ENCODE data around the gene PREX1.

Gene PREX1

DNA sequence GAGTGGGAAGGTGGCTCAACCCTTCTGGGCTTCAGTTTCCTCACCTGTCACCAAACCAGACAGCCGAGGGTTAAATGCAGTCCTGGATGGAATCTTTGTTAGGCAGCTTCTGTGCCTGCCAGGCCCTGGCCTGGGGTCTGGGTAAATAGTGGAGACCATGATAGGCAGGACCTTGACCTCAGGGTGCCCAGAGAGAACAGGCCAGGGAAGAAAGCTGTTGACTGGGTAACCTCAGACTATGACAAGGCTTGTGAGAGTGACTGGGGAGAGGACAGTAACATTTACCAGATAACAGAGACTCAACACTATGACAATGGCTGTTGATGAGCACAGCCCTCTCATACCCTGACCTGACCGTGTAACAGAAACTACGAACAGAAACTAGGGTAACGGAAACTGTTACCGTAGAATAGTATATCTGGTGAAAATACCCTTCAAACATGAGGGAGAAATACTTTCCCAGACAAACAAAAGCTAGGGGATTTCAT, 218.3 kb downstream of the PREX1 start:
- ATAC-seq, result no peak
- TF ChIP-seq POU6F1 (CRISPR knock-in tag; IDR thresholded peaks at IDR 0.05; ENCODE audit: borderline replicate concordance, low read depth), result no peak
- TF ChIP-seq OSR1 (CRISPR knock-in tag; IDR thresholded peaks at IDR 0.05), result no peak
- TF ChIP-seq ESRRG (CRISPR knock-in tag; IDR thresholded peaks at IDR 0.05), result no peak
- TF ChIP-seq CREB5 (CRISPR knock-in tag; IDR thresholded peaks at IDR 0.05; ENCODE audit: low read depth), result no peak
- TF ChIP-seq ZNF565 (CRISPR knock-in tag; conservative IDR thresholded peaks at IDR 0.05; ENCODE audit: low read depth), result no peak
- TF ChIP-seq BACH2 (CRISPR knock-in tag; IDR thresholded peaks at IDR 0.05; ENCODE audit: borderline replicate concordance), result no peak
- TF ChIP-seq, protein P1, sequence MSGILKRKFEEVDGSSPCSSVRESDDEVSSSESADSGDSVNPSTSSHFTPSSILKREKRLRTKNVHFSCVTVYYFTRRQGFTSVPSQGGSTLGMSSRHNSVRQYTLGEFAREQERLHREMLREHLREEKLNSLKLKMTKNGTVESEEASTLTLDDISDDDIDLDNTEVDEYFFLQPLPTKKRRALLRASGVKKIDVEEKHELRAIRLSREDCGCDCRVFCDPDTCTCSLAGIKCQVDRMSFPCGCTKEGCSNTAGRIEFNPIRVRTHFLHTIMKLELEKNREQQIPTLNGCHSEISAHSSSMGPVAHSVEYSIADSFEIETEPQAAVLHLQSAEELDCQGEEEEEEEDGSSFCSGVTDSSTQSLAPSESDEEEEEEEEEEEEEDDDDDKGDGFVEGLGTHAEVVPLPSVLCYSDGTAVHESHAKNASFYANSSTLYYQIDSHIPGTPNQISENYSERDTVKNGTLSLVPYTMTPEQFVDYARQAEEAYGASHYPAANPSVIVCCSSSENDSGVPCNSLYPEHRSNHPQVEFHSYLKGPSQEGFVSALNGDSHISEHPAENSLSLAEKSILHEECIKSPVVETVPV (CRISPR knock-in tag; IDR thresholded peaks at IDR 0.05), result no peak
- no peak for TF ChIP-seq CSDC2 (CRISPR knock-in tag; IDR thresholded peaks at IDR 0.05)

GRCh38 chr20:48608756-48609155, 219.0 kb downstream of the PREX1 start:
- no peak for ATAC-seq

GRCh38 chr20:48607544-48607865, 220.3 kb downstream of the PREX1 start:
- no peak for ATAC-seq
- TF ChIP-seq SNAI2 (CRISPR knock-in tag; IDR thresholded peaks at IDR 0.05) (no peak), GLIS3 (CRISPR knock-in tag; IDR thresholded peaks at IDR 0.05) (no peak), BACH2 (CRISPR knock-in tag; IDR thresholded peaks at IDR 0.05; ENCODE audit: borderline replicate concordance) (no peak), POU6F1 (CRISPR knock-in tag; IDR thresholded peaks at IDR 0.05; ENCODE audit: borderline replicate concordance, low read depth) (no peak), ZFP3 (CRISPR knock-in tag; IDR thresholded peaks at IDR 0.05) (no peak), CREB5 (CRISPR knock-in tag; IDR thresholded peaks at IDR 0.05; ENCODE audit: low read depth) (no peak), CSDC2 (CRISPR knock-in tag; IDR thresholded peaks at IDR 0.05) (no peak), PPARA (CRISPR knock-in tag; IDR thresholded peaks at IDR 0.05; ENCODE audit: borderline replicate concordance) (no peak), ESRRG (CRISPR knock-in tag; IDR thresholded peaks at IDR 0.05) (no peak), ZC3H10 (CRISPR knock-in tag; IDR thresholded peaks at IDR 0.05) (no peak), ZNF8 (CRISPR knock-in tag; IDR thresholded peaks at IDR 0.05) (no peak), ZNF70 (CRISPR knock-in tag; IDR thresholded peaks at IDR 0.05) (no peak), ISL1 (CRISPR knock-in tag; IDR thresholded peaks at IDR 0.05) (no peak), OSR1 (CRISPR knock-in tag; IDR thresholded peaks at IDR 0.05) (no peak)
- TF ChIP-seq, protein P1 (CRISPR knock-in tag; IDR thresholded peaks at IDR 0.05), result no peak

More at GRCh38 chr20:48608756-48609155, 219.0 kb downstream of the PREX1 start:
- no peak for TF ChIP-seq RARB (CRISPR knock-in tag; IDR thresholded peaks at IDR 0.05)
- no peak for TF ChIP-seq ZNF565 (CRISPR knock-in tag; conservative IDR thresholded peaks at IDR 0.05; ENCODE audit: low read depth)
- no peak for TF ChIP-seq POU6F1 (CRISPR knock-in tag; IDR thresholded peaks at IDR 0.05; ENCODE audit: borderline replicate concordance, low read depth)
- no peak for TF ChIP-seq OSR1 (CRISPR knock-in tag; IDR thresholded peaks at IDR 0.05)
- TF ChIP-seq ZNF8 (CRISPR knock-in tag; IDR thresholded peaks at IDR 0.05), result no peak
- TF ChIP-seq ESRRG (CRISPR knock-in tag; IDR thresholded peaks at IDR 0.05), result no peak
- TF ChIP-seq, protein P2, sequence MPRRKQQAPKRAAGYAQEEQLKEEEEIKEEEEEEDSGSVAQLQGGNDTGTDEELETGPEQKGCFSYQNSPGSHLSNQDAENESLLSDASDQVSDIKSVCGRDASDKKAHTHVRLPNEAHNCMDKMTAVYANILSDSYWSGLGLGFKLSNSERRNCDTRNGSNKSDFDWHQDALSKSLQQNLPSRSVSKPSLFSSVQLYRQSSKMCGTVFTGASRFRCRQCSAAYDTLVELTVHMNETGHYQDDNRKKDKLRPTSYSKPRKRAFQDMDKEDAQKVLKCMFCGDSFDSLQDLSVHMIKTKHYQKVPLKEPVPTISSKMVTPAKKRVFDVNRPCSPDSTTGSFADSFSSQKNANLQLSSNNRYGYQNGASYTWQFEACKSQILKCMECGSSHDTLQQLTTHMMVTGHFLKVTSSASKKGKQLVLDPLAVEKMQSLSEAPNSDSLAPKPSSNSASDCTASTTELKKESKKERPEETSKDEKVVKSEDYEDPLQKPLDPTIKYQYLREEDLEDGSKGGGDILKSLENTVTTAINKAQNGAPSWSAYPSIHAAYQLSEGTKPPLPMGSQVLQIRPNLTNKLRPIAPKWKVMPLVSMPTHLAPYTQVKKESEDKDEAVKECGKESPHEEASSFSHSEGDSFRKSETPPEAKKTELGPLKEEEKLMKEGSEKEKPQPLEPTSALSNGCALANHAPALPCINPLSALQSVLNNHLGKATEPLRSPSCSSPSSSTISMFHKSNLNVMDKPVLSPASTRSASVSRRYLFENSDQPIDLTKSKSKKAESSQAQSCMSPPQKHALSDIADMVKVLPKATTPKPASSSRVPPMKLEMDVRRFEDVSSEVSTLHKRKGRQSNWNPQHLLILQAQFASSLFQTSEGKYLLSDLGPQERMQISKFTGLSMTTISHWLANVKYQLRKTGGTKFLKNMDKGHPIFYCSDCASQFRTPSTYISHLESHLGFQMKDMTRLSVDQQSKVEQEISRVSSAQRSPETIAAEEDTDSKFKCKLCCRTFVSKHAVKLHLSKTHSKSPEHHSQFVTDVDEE (CRISPR knock-in tag; IDR thresholded peaks at IDR 0.05), result no peak
- TF ChIP-seq ARNTL (CRISPR knock-in tag; IDR thresholded peaks at IDR 0.05; ENCODE audit: borderline replicate concordance, low read depth), result no peak
- no peak for TF ChIP-seq SNAI2 (CRISPR knock-in tag; IDR thresholded peaks at IDR 0.05)
